Measurements from ENCODE around the gene DDO. TPM values are rescaled to one million over a fixed set of nuclear protein-coding genes. Genes with fewer than 3 reads are reported as not detected.
A peak's percentile ranks its signal among the peaks of the same experiment; 100 is the strongest.

DDO gene
- total RNA-seq, 1 donor from 2014 or later = not detected

- TF ChIP-seq CTCF (conservative IDR thresholded peaks at IDR 0.05; ENCODE audit: low read depth, low read length) = no peak
- DNase-seq (ENCODE audit: low read depth) = no peak
- H3K4me3 ChIP-seq (ENCODE audit: low read depth, low read length) = no peak overlapping the region
Observed at GRCh38 chr6:110421749-110422443, 6.5 kb upstream of the DDO start.

- DNase-seq (ENCODE audit: low read depth) = no peak
- no peak for TF ChIP-seq CTCF (conservative IDR thresholded peaks at IDR 0.05; ENCODE audit: low read depth, low read length)
- no peak overlapping the region for H3K4me3 ChIP-seq (ENCODE audit: low read depth, low read length)
Observed at GRCh38 chr6:110419028-110419739, 3.8 kb upstream of the DDO start.

- no peak overlapping the region for H3K4me3 ChIP-seq (ENCODE audit: low read depth, low read length)
- DNase-seq (ENCODE audit: low read depth) = no peak
- TF ChIP-seq CTCF (conservative IDR thresholded peaks at IDR 0.05; ENCODE audit: low read depth, low read length) = no peak
Observed at GRCh38 chr6:110418594-110418993, 3.2 kb upstream of the DDO start.

GRCh38 chr6:110414669-110415068 is 706 bp downstream of the DDO start:
- H3K4me3 ChIP-seq (ENCODE audit: low read depth, low read length) = peak overlapping the region; percentile 56
- no peak for TF ChIP-seq CTCF (conservative IDR thresholded peaks at IDR 0.05; ENCODE audit: low read depth, low read length)
- no peak for DNase-seq (ENCODE audit: low read depth)

GRCh38 chr6:110412360-110412759 is 3.0 kb downstream of the DDO start:
- no peak overlapping the region for H3K4me3 ChIP-seq (ENCODE audit: low read depth, low read length)
- DNase-seq (ENCODE audit: low read depth) = no peak
- no peak for TF ChIP-seq CTCF (conservative IDR thresholded peaks at IDR 0.05; ENCODE audit: low read depth, low read length)

GRCh38 chr6:110410511-110410910 is 4.9 kb downstream of the DDO start:
- no peak for TF ChIP-seq CTCF (conservative IDR thresholded peaks at IDR 0.05; ENCODE audit: low read depth, low read length)
- no peak overlapping the region for H3K4me3 ChIP-seq (ENCODE audit: low read depth, low read length)
- DNase-seq (ENCODE audit: low read depth) = no peak
